Measurements from ENCODE around the gene IFNA6. TPM values are rescaled to one million over a fixed set of nuclear protein-coding genes. Genes with fewer than 3 reads are reported as not detected.

IFNA6 gene
- total and polyA plus RNA-seq, 2 experiments from 2014 or later: not detected

GRCh38 chr9:21324047-21324446, 26.6 kb downstream of the IFNA6 start (continued):
- no peak for TF ChIP-seq EZH2phosphoT487 (IDR thresholded peaks at IDR 0.05; ENCODE audit: unreplicated experiment)
- TF ChIP-seq CREB1 (CRISPR knock-in tag; IDR thresholded peaks at IDR 0.05; ENCODE audit: low read depth): no peak
- TF ChIP-seq ZNF331 (CRISPR knock-in tag; IDR thresholded peaks at IDR 0.05; ENCODE audit: low read depth): no peak
- no peak for TF ChIP-seq REST (IDR thresholded peaks at IDR 0.05; ENCODE audit: unreplicated experiment)

GRCh38 chr9:21322911-21323461, 27.7 kb downstream of the IFNA6 start:
- Histone ChIP-seq H3K27me3 (ENCODE audit: insufficient read depth) (no peaks in the 10 kb centered on the region), H3K9me2 (ENCODE audit: insufficient read depth) (no peaks in the 10 kb centered on the region), H3K36me3 (ENCODE audit: insufficient read depth) (no peaks in the 10 kb centered on the region), H3K4me1 (ENCODE audit: insufficient read depth) (no peaks in the 10 kb centered on the region), H3F3A (replicated peaks; ENCODE audit: low read depth) (no peaks in the 10 kb centered on the region), H3K27ac (ENCODE audit: low read depth) (no peak overlapping the region), H2AFZ (no peak overlapping the region), H3K4me3 (no peak overlapping the region), H4K20me1 (replicated peaks; ENCODE audit: insufficient read depth) (no peaks in the 10 kb centered on the region), H3K4me2 (no peak overlapping the region), H3K79me2 (replicated peaks; ENCODE audit: insufficient read depth) (no peaks in the 10 kb centered on the region)
- no peaks in the 10 kb centered on the region; the same call in 2 of the 3 replicates for H3K36me3 Mint-ChIP-seq (ENCODE audit: low read depth)
- H3K9me3 Mint-ChIP-seq: no peaks in the 10 kb centered on the region
- no peak for DNase-seq (ENCODE audit: low spot score)
- no peak overlapping the region for H3K4me3 Mint-ChIP-seq
- H3K4me1 Mint-ChIP-seq: peaks cover 5% of the 10 kb centered on the region; the same call in 2 of the 3 replicates
- ATAC-seq: no peak
- H3K27ac Mint-ChIP-seq: no peak overlapping the region
- no peaks in the 10 kb centered on the region for H3K27me3 Mint-ChIP-seq (ENCODE audit: insufficient read depth, low read depth, poor library complexity)
- TF ChIP-seq EZH2 (IDR thresholded peaks at IDR 0.05; ENCODE audit: low read depth, unreplicated experiment) (no peak), JUNB (IDR thresholded peaks at IDR 0.05; ENCODE audit: unreplicated experiment) (no peak), POLR2AphosphoS5 (IDR thresholded peaks at IDR 0.05; ENCODE audit: low read depth) (no peak), CREB1 (CRISPR knock-in tag; IDR thresholded peaks at IDR 0.05; ENCODE audit: low read depth) (no peak)

- no peaks in the 10 kb centered on the region; the same call in 2 of the 3 replicates for H3K36me3 Mint-ChIP-seq (ENCODE audit: low read depth)
- H3K27me3 ChIP-seq (ENCODE audit: insufficient read depth): no peaks in the 10 kb centered on the region
- peaks cover 5% of the 10 kb centered on the region; the same call in 2 of the 3 replicates for H3K4me1 Mint-ChIP-seq
- no peaks in the 10 kb centered on the region for H3K9me2 ChIP-seq (ENCODE audit: insufficient read depth)
- DNase-seq (ENCODE audit: low spot score) (no peak), ATAC-seq (no peak)
- H3K27ac Mint-ChIP-seq: no peak overlapping the region
- no peaks in the 10 kb centered on the region for H3K36me3 ChIP-seq (ENCODE audit: insufficient read depth)
- TF ChIP-seq ZNF114 (CRISPR knock-in tag; IDR thresholded peaks at IDR 0.05) (no peak), CTCF (conservative IDR thresholded peaks at IDR 0.05; ENCODE audit: low read depth in 2 of 2) (no peak), CREB1 (CRISPR knock-in tag; IDR thresholded peaks at IDR 0.05; ENCODE audit: low read depth) (no peak)
- no peak overlapping the region for H3K27ac ChIP-seq (ENCODE audit: low read depth)
- no peaks in the 10 kb centered on the region for H3K9me3 Mint-ChIP-seq
- no peaks in the 10 kb centered on the region for H3F3A ChIP-seq (replicated peaks; ENCODE audit: low read depth)
- no peaks in the 10 kb centered on the region for H3K79me2 ChIP-seq (replicated peaks; ENCODE audit: insufficient read depth)
- no peak overlapping the region for H3K4me3 Mint-ChIP-seq
- H3K4me1 ChIP-seq (ENCODE audit: insufficient read depth): no peaks in the 10 kb centered on the region
- no peak overlapping the region for H2AFZ ChIP-seq
- H3K4me3 ChIP-seq: no peak overlapping the region
- no peak overlapping the region for H3K4me2 ChIP-seq
- no peaks in the 10 kb centered on the region for H4K20me1 ChIP-seq (replicated peaks; ENCODE audit: insufficient read depth)
- no peaks in the 10 kb centered on the region for H3K27me3 Mint-ChIP-seq (ENCODE audit: insufficient read depth, low read depth, poor library complexity)
Measured at GRCh38 chr9:21320465-21320864, 30.2 kb downstream of the IFNA6 start.

All from GM23338 (cell line).